SJSA1 (cell line): ENCODE results near the gene AAMP. TPM values are rescaled to one million over a fixed set of nuclear protein-coding genes. Genes with fewer than 3 reads are reported as not detected.

Experiments used
- DNase-seq, 2 experiments: peaks; one replicate each; pipeline ENCODE4 v3.0.0-alpha.2; 2015 to 2020; ENCODE audit warnings: low spot score in 2 of 2, low read depth in 1 of 2
- H3K27ac ChIP-seq: fragments of 250-450 bp; sonication (Bioruptor Pico); 2 replicates; pipeline ENCODE4 v1.5.1; 2020; ENCODE audit warnings: mild to moderate bottlenecking, moderate library complexity
- H3K27me3 ChIP-seq: fragments of 250-450 bp; sonication (Bioruptor Pico); replicated peaks from 2 replicates; pipeline ENCODE4 v1.5.1; 2020; ENCODE audit warnings: mild to moderate bottlenecking, moderate library complexity
- H3K36me3 ChIP-seq: fragments of 250-450 bp; sonication (Bioruptor Pico); 2 replicates; pipeline ENCODE4 v1.5.1; 2020; ENCODE audit warnings: mild to moderate bottlenecking
- H3K4me1 ChIP-seq: fragments of 250-450 bp; sonication (Bioruptor Pico); replicated peaks from 2 replicates; pipeline ENCODE4 v1.6.1; 2021; ENCODE audit warnings: mild to moderate bottlenecking
- H3K4me3 ChIP-seq: fragments of 250-450 bp; sonication (Bioruptor Pico); 2 replicates; pipeline ENCODE4 v1.5.1; 2020; ENCODE audit warnings: mild to moderate bottlenecking
- H3K9me3 ChIP-seq: fragments of 250-450 bp; sonication (Bioruptor Pico); replicated peaks from 2 replicates; pipeline ENCODE4 v1.5.1; 2020; ENCODE audit warnings: mild to moderate bottlenecking
- total RNA-seq: library from RNA; depleted of rRNA; stranded (reverse); fragments of >200 nt; shearing (Covaris generic); gene quantifications from 2 replicates; pipeline ENCODE4 v1.2.3, GENCODE V29; 2014

AAMP gene
- total RNA-seq, 1 experiment from 2014 or later = 184 TPM

GRCh38 chr2:218289639-218290315 lies 19.8 kb upstream of the AAMP start:
- Histone ChIP-seq H3K27ac (no peak overlapping the region), H3K4me3 (no peak overlapping the region), H3K9me3 (no peaks in the 10 kb centered on the region), H3K27me3 (no peaks in the 10 kb centered on the region), H3K36me3 (peaks cover 10% of the 10 kb centered on the region), H3K4me1 (peaks cover 53% of the 10 kb centered on the region)
- DNase-seq = no peak

- Histone ChIP-seq H3K4me1 (peaks cover 54% of the 10 kb centered on the region), H3K36me3 (peaks cover 26% of the 10 kb centered on the region), H3K27me3 (no peaks in the 10 kb centered on the region), H3K9me3 (no peaks in the 10 kb centered on the region), H3K4me3 (peak overlapping the region; percentile 25), H3K27ac (peak overlapping the region; percentile 95)
- DNase-seq = peak; percentile 93 to 94
Observed at GRCh38 chr2:218286570-218287459, 16.9 kb upstream of the AAMP start.

- peak overlapping the region; percentile 95; the same call in 1 of the 2 replicates for H3K27ac ChIP-seq
- no peak for DNase-seq
Observed at GRCh38 chr2:218285604-218286003, 15.7 kb upstream of the AAMP start.

GRCh38 chr2:218284106-218284811 lies 14.3 kb upstream of the AAMP start:
- no peak overlapping the region for H3K27ac ChIP-seq
- no peak overlapping the region for H3K4me3 ChIP-seq
- no peak for DNase-seq
- H3K27me3 ChIP-seq = no peaks in the 10 kb centered on the region
- H3K4me1 ChIP-seq = peaks cover 35% of the 10 kb centered on the region
- peaks cover 42% of the 10 kb centered on the region for H3K36me3 ChIP-seq
- H3K9me3 ChIP-seq = no peaks in the 10 kb centered on the region

More at GRCh38 chr2:218285604-218286003, 15.7 kb upstream of the AAMP start:
- Histone ChIP-seq H3K4me3 (no peak overlapping the region), H3K27me3 (no peaks in the 10 kb centered on the region), H3K9me3 (no peaks in the 10 kb centered on the region), H3K36me3 (peaks cover 31% of the 10 kb centered on the region), H3K4me1 (peaks cover 44% of the 10 kb centered on the region)

- peaks cover 61% of the 10 kb centered on the region for H3K36me3 ChIP-seq
- H3K27me3 ChIP-seq = no peaks in the 10 kb centered on the region
- H3K27ac ChIP-seq = no peak overlapping the region
- DNase-seq = no peak
- peaks cover 30% of the 10 kb centered on the region for H3K4me1 ChIP-seq
- H3K9me3 ChIP-seq = no peaks in the 10 kb centered on the region
- no peak overlapping the region for H3K4me3 ChIP-seq
Observed at GRCh38 chr2:218282173-218282991, 12.4 kb upstream of the AAMP start.

- H3K27ac ChIP-seq = no peak overlapping the region
- H3K9me3 ChIP-seq = no peaks in the 10 kb centered on the region
- no peak for DNase-seq
- H3K27me3 ChIP-seq = no peaks in the 10 kb centered on the region
- H3K36me3 ChIP-seq = peaks cover 70% of the 10 kb centered on the region
- no peak overlapping the region for H3K4me3 ChIP-seq
- H3K4me1 ChIP-seq = peaks cover 21% of the 10 kb centered on the region
Observed at GRCh38 chr2:218281449-218281848, 11.5 kb upstream of the AAMP start.

- Histone ChIP-seq H3K9me3 (no peaks in the 10 kb centered on the region), H3K4me3 (no peak overlapping the region), H3K27ac (no peak overlapping the region), H3K36me3 (peaks cover 76% of the 10 kb centered on the region), H3K27me3 (no peaks in the 10 kb centered on the region), H3K4me1 (peaks cover 10% of the 10 kb centered on the region)
- DNase-seq = no peak
Observed at GRCh38 chr2:218280260-218280870, 10.4 kb upstream of the AAMP start.

GRCh38 chr2:218278531-218279360 lies 8.8 kb upstream of the AAMP start:
- no peak for DNase-seq
- Histone ChIP-seq H3K27ac (no peak overlapping the region), H3K36me3 (peaks cover 82% of the 10 kb centered on the region), H3K4me3 (no peak overlapping the region), H3K9me3 (no peaks in the 10 kb centered on the region), H3K4me1 (no peaks in the 10 kb centered on the region), H3K27me3 (no peaks in the 10 kb centered on the region)

GRCh38 chr2:218277921-218278320 lies 8.0 kb upstream of the AAMP start:
- Histone ChIP-seq H3K4me3 (no peak overlapping the region), H3K36me3 (peaks cover 83% of the 10 kb centered on the region), H3K4me1 (peaks cover 2% of the 10 kb centered on the region), H3K27ac (no peak overlapping the region), H3K27me3 (no peaks in the 10 kb centered on the region), H3K9me3 (no peaks in the 10 kb centered on the region)
- no peak for DNase-seq

- Histone ChIP-seq H3K27ac (no peak overlapping the region), H3K36me3 (peaks cover 81% of the 10 kb centered on the region)
Observed at GRCh38 chr2:218276986-218277755, 7.2 kb upstream of the AAMP start.

GRCh38 chr2:218275371-218276072 lies 5.6 kb upstream of the AAMP start:
- peaks cover 16% of the 10 kb centered on the region for H3K4me1 ChIP-seq
- H3K9me3 ChIP-seq = no peaks in the 10 kb centered on the region
- no peak overlapping the region for H3K27ac ChIP-seq
- H3K4me3 ChIP-seq = no peak overlapping the region
- peaks cover 77% of the 10 kb centered on the region for H3K36me3 ChIP-seq
- no peaks in the 10 kb centered on the region for H3K27me3 ChIP-seq
- no peak for DNase-seq

More at GRCh38 chr2:218276986-218277755, 7.2 kb upstream of the AAMP start:
- Histone ChIP-seq H3K4me1 (peaks cover 8% of the 10 kb centered on the region), H3K9me3 (no peaks in the 10 kb centered on the region), H3K27me3 (no peaks in the 10 kb centered on the region), H3K4me3 (no peak overlapping the region)
- DNase-seq = no peak
